A549 (cell line): ENCODE data around the gene REM2. TPM values are rescaled to one million over a fixed set of nuclear protein-coding genes. Genes with fewer than 3 reads are reported as not detected.

Experiments
- ATAC-seq, 2 experiments: fragments of 200-7000 bp in 1 of 2; fragments of >200 bp in 1 of 2; cut with Nextera tagmentation in 1 of 2; cut with Tn5 transposase in 1 of 2; 3 replicates each; pipeline versions ENCODE4 v1.8.0 to v1.9.1; 2018 to 2020; ENCODE audit warnings: mild to moderate bottlenecking in 1 of 2, moderate library complexity in 1 of 2
- CTCF ChIA-PET: fragments of 300-600 bp; sonication (Branson Sonifier 250); formaldehyde crosslinking; extraction: SDS; loops from one replicate; lab custom pipeline; 2021; ENCODE audit warnings: antibody characterized with exemption, inconsistent platforms; lab: Yijun Ruan, JAX
- POLR2A ChIA-PET: fragments of 350-600 bp; formaldehyde crosslinking; extraction: SDS; loops from one replicate; lab custom pipeline; 2021; ENCODE audit warnings: antibody characterized with exemption, inconsistent platforms; lab: Yijun Ruan, JAX
- DNase-seq, 2 experiments: peaks; one replicate each; pipeline versions ENCODE4 v3.0.0 to v3.0.0-alpha.2; 2011 to 2016; ENCODE audit warnings: low read depth in 1 of 2, low spot score in 1 of 2
- FAIRE-seq: peaks from 2 replicates; lab custom pipeline; 2011; peaks lifted over from hg19 to GRCh38; lab: Jason Lieb, UNC
- H3K27ac ChIP-seq, 2 experiments: fragments of >200 bp; sonication (Bioruptor Twin); formaldehyde crosslinking; 3 replicates each; pipeline ENCODE4 v1.5.1; 2016 to 2017
- H3K4me1 ChIP-seq: fragments of >200 bp; sonication (Bioruptor Twin); formaldehyde crosslinking; 3 replicates; pipeline ENCODE4 v1.6.1; 2016
- H3K4me2 ChIP-seq: fragments of >200 bp; sonication (Bioruptor Twin); formaldehyde crosslinking; 3 replicates; pipeline ENCODE4 v1.6.1; 2016
- H3K4me3 ChIP-seq: fragments of >200 bp; sonication (Bioruptor Twin); formaldehyde crosslinking; 3 replicates; pipeline ENCODE4 v1.5.1; 2016
- H3K9me3 ChIP-seq: fragments of >200 bp; sonication (Bioruptor Twin); formaldehyde crosslinking; 3 replicates; pipeline ENCODE4 v1.6.1; 2016
- E2F6 ChIP-seq: IDR thresholded peaks from 2 replicates; pipeline ENCODE4 v1.6.1; 2012; ENCODE audit warnings: low read depth, borderline replicate concordance
- EHF ChIP-seq: fragments of 250-450 bp; sonication (Bioruptor Pico); IDR thresholded peaks from 2 replicates; pipeline ENCODE4 v1.5.0; 2020; ENCODE audit warnings: mild to moderate bottlenecking
- HDAC2 ChIP-seq: fragments of 200-600 bp; sonication (generic); IDR thresholded peaks from 2 replicates; pipeline ENCODE4 v1.6.1; 2016
- HOXB5 ChIP-seq: fragments of 250-450 bp; sonication (Bioruptor Pico); IDR thresholded peaks from 2 replicates; pipeline ENCODE4 v1.5.0; 2020; ENCODE audit warnings: mild to moderate bottlenecking, moderate library complexity
- JUN ChIP-seq, 2 experiments: fragments of >200 bp; sonication (Bioruptor Twin); formaldehyde crosslinking; IDR thresholded peaks; 2 replicates in 1 of 2; 3 replicates in 1 of 2; pipeline ENCODE4 v1.6.1; 2016 to 2017
- MYC ChIP-seq: IDR thresholded peaks from 2 replicates; pipeline ENCODE4 v1.6.1; 2012; ENCODE audit warnings: mild to moderate bottlenecking, inconsistent platforms, low read length, improper control_type of control experiment, borderline replicate concordance
- PBX3 ChIP-seq: IDR thresholded peaks from 2 replicates; pipeline ENCODE4 v1.6.1; 2012
- POLR2A ChIP-seq: IDR thresholded peaks from 2 replicates; pipeline ENCODE4 v1.6.1; 2012; ENCODE audit warnings: mild to moderate bottlenecking, low read length
- SMC3 ChIP-seq: fragments of >200 bp; sonication (Bioruptor Twin); formaldehyde crosslinking; IDR thresholded peaks from 3 replicates; pipeline ENCODE4 v1.6.1; 2018; ENCODE audit warnings: inconsistent platforms
- SREBF2 ChIP-seq: fragments of 450-650 bp; IDR thresholded peaks from 2 replicates; pipeline ENCODE4 v1.6.1; 2014; ENCODE audit warnings: mild to moderate bottlenecking, moderate library complexity
- TFCP2L1 ChIP-seq: fragments of 250-450 bp; sonication (Bioruptor Pico); IDR thresholded peaks from 2 replicates; pipeline ENCODE4 v1.5.0; 2021; ENCODE audit warnings: mild to moderate bottlenecking
- ZC3H11A ChIP-seq: fragments of 450-650 bp; IDR thresholded peaks from 2 replicates; pipeline ENCODE4 v1.6.1; 2014; ENCODE audit warnings: antibody characterized with exemption, mild to moderate bottlenecking
- ZNF302 ChIP-seq: fragments of 250-450 bp; sonication (Bioruptor Pico); IDR thresholded peaks from 2 replicates; pipeline ENCODE4 v1.9.0; 2021; ENCODE audit warnings: inconsistent platforms, mild to moderate bottlenecking, moderate library complexity
- ZSCAN20 ChIP-seq: fragments of 250-450 bp; sonication (Bioruptor Pico); IDR thresholded peaks from 2 replicates; pipeline ENCODE4 v1.8.0; 2022; ENCODE audit warnings: mild to moderate bottlenecking, moderate library complexity
- WGBS: methylation state at CpG from one replicate; pipeline ENCODE4 v1.1.6; 2017; ENCODE audit errors: missing lambda C conversion rate; 5-methylcytosine and 5-hydroxymethylcytosine counted together
- polyA plus RNA-seq, 4 experiments: library from polyadenylated mRNA; depleted of rRNA in 3 of 4; stranded (reverse); fragments of >200 nt; fragmentation: RNase III in 1 of 4; extraction: RNeasy Plus Mini Kit Qiagen cat#74134 plus additional on column Dnase treatment in 1 of 4; gene quantifications; 2 replicates in 3 of 4; 3 replicates in 1 of 4; pipeline ENCODE4 v1.2.3, GENCODE V29; 2011 to 2017
- TF ChIP-seq, protein P1 (sequence below): IDR thresholded peaks from 2 replicates; pipeline ENCODE4 v1.6.1; 2012
- TF ChIP-seq, protein P2 (sequence below): fragments of >200 bp; sonication (Bioruptor Twin); formaldehyde crosslinking; IDR thresholded peaks from 3 replicates; pipeline ENCODE4 v1.6.1; 2016

Gene REM2
- polyA plus RNA-seq, 2 of the 4 experiments (the other 2 are of a cell fraction), result 0.23 to 0.31 TPM

- Histone ChIP-seq H3K4me2 (peak overlapping the region; percentile 73), H3K9me3 (no peaks in the 10 kb centered on the region), H3K4me1 (peaks cover 18% of the 10 kb centered on the region), H3K4me3 (peak overlapping the region; percentile 61), H3K27ac (peak overlapping the region; percentile 87 to 93)
- ATAC-seq (peak; percentile 78 to 80), DNase-seq (peak; percentile 66 to 73), FAIRE-seq (no peak)
- WGBS, result 13% methylated on average over 24 of the region's 77 CpGs
- TF ChIP-seq HOXB5 (CRISPR knock-in tag), result peak; percentile 77
- TF ChIP-seq PBX3, result no peak
- TF ChIP-seq EHF (CRISPR knock-in tag), result peak; percentile 59; the same call in 1 of the 2 replicates
- TF ChIP-seq, protein P1, sequence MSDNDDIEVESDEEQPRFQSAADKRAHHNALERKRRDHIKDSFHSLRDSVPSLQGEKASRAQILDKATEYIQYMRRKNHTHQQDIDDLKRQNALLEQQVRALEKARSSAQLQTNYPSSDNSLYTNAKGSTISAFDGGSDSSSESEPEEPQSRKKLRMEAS, result peak; percentile 91
- peak; percentile 49; the same call in 1 of the 2 replicates for TF ChIP-seq TFCP2L1
- TF ChIP-seq, protein P2, sequence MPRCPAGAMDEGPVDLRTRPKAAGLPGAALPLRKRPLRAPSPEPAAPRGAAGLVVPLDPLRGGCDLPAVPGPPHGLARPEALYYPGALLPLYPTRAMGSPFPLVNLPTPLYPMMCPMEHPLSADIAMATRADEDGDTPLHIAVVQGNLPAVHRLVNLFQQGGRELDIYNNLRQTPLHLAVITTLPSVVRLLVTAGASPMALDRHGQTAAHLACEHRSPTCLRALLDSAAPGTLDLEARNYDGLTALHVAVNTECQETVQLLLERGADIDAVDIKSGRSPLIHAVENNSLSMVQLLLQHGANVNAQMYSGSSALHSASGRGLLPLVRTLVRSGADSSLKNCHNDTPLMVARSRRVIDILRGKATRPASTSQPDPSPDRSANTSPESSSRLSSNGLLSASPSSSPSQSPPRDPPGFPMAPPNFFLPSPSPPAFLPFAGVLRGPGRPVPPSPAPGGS, result 0 out of 3 replicates have a peak, but pooled peaks have one; percentile 60
- peak; percentile 93 for TF ChIP-seq E2F6
- TF ChIP-seq JUN (IDR thresholded peaks at IDR 0.05), result 0 out of 5 replicates have a peak, but pooled peaks have one; percentile 34 to 60
- TF ChIP-seq SREBF2, result no peak
- peak; percentile 54; the same call in 1 of the 2 replicates for TF ChIP-seq ZNF302
- peak; percentile 65 for TF ChIP-seq POLR2A
- ChIA-PET CTCF (interaction anchor here (0.6 to 23.1 kb wide), 6 partner anchors 9 to 182 kb away, joined by 3 to 368 read pairs (median 5); partner anchors contain the start of gene LRP10), POLR2A (interaction anchor here (0.5 to 2.9 kb wide), 5 partner anchors 10 to 71 kb away, joined by 3 to 11 read pairs (median 5); partner anchors contain the start of genes LRP10 and RBM23)
Observed at GRCh38 chr14:22886500-22887259, 3.7 kb downstream of the REM2 start.

DNA sequence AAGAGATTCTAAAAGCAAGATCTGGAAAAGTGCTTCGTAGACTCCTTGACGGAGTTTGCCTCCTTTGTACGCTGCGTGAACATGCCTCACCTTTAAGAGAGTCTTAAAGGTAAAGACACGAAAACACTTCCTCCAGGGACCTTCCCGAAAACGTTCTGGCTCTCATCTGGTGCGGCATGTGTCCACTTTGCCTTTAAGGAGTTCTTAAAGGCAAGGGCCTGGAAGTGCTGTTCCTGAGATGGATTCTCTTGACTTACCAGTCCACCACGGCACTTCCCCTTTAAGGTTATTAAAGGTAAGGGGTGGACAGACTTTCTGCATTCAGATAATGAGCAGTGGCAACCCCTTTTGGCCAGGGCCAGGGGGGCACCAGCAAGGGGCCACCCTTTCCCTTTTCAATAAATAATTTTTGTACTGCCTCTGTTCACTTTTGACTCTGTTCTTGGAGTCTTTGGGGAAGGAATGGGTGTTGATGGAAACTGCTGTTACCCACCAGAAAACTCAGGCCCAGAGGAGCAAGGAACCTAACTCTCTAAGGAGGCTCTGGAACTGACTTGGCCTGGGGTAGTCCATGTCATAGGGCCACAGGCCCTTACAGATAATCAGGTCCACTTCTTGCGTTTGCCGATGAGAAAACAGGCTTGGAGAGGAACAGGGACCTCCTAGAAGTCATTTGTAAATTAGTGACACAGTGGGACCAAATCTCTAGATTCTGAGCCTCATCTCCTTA, 4.4 kb downstream of the REM2 start:
- TF ChIP-seq, protein P1, result peak; percentile 47; the same call in 1 of the 2 replicates
- TF ChIP-seq MYC (no peak), SREBF2 (no peak), ZC3H11A (no peak), HDAC2 (no peak)
- TF ChIP-seq, all 56 proteins: peak for 1
- Histone ChIP-seq H3K9me3 (no peaks in the 10 kb centered on the region), H3K4me2 (peak overlapping the region; percentile 73), H3K4me3 (peak overlapping the region; percentile 61), H3K27ac (peak overlapping the region; percentile 87 to 93), H3K4me1 (peaks cover 18% of the 10 kb centered on the region)
- ChIA-PET POLR2A (interaction anchor here (1.1 to 2.9 kb wide), 3 partner anchors 14 to 32 kb away, joined by 5 to 11 read pairs (median 10); partner anchors contain the start of genes LRP10 and RBM23), CTCF (interaction anchor here (0.8 to 23.1 kb wide), 7 partner anchors 6 to 331 kb away, joined by 3 to 368 read pairs (median 9); partner anchors contain the start of genes LRP10 and REM2)
- FAIRE-seq, result no peak
- peak; percentile 79 to 82 for ATAC-seq
- 19% methylated on average over 11 of the region's 11 CpGs for WGBS
- peak; percentile 67 to 91 for DNase-seq

GRCh38 chr14:22887990-22888378, 5.0 kb downstream of the REM2 start:
- TF ChIP-seq ZSCAN20 (CRISPR knock-in tag), result no peak
- TF ChIP-seq SMC3, result no peak
- H3K27ac ChIP-seq, result peak overlapping the region; percentile 87 to 93; a peak in 5 of 6 replicates
- no peak for FAIRE-seq

More at GRCh38 chr14:22887990-22888378, 5.0 kb downstream of the REM2 start:
- ChIA-PET POLR2A (interaction anchor here (0.6 to 2.9 kb wide), 2 partner anchors 16 to 77 kb away, joined by 3 to 11 read pairs; partner anchors contain the start of gene LRP10), CTCF (interaction anchor here (0.9 to 23.1 kb wide), 6 partner anchors 7 to 331 kb away, joined by 4 to 368 read pairs (median 9); partner anchors contain the start of genes LRP10 and REM2)
- ATAC-seq (no peak), DNase-seq (no peak)
- Histone ChIP-seq H3K9me3 (no peaks in the 10 kb centered on the region), H3K4me1 (peaks cover 18% of the 10 kb centered on the region), H3K4me3 (peak overlapping the region; percentile 61), H3K4me2 (peak overlapping the region; percentile 73)
- 87% methylated on average over 2 of the region's 5 CpGs for WGBS
